Small intestine (tissue), 7 donors: ENCODE data around the gene TMEM217. TPM values are rescaled to one million over a fixed set of nuclear protein-coding genes. Genes with fewer than 3 reads are reported as not detected.
A peak's percentile ranks its signal among the peaks of the same experiment; 100 is the strongest.

Experiments used
- DNase-seq, 2 donors: peaks; one replicate each; pipeline versions ENCODE4 v3.0.0 to v3.0.0-alpha.2; 2013
- FAIRE-seq: peaks from 2 replicates; lab custom pipeline; 2012; peaks lifted over from hg19 to GRCh38; lab: Jason Lieb, UNC
- H3K27ac ChIP-seq, 3 donors: one replicate each; pipeline ENCODE4 v1.5.1; 2013; ENCODE audit warnings: low read length in 2 of 3, mild to moderate bottlenecking in 2 of 3, control low read depth in 1 of 3, inconsistent platforms in 1 of 3, low read depth in 1 of 3, moderate library complexity in 1 of 3
- H3K27me3 ChIP-seq, 3 donors: one replicate each; pipeline ENCODE4 v1.6.1; 2013; ENCODE audit warnings: low read length in 3 of 3, inconsistent platforms in 1 of 3; ENCODE audit not compliant: control insufficient read depth in 3 of 3, insufficient read depth in 3 of 3
- H3K36me3 ChIP-seq, 3 donors: one replicate each; pipeline ENCODE4 v1.6.1; 2013; ENCODE audit warnings: low read length in 3 of 3, inconsistent platforms in 1 of 3, low read depth in 1 of 3, mild to moderate bottlenecking in 1 of 3, moderate library complexity in 1 of 3; ENCODE audit not compliant: control insufficient read depth in 3 of 3, insufficient read depth in 2 of 3
- H3K4me1 ChIP-seq, 3 donors: one replicate each; pipeline ENCODE4 v1.6.1; 2013; ENCODE audit warnings: low read length in 2 of 3, inconsistent platforms in 1 of 3, low read depth in 1 of 3, mild to moderate bottlenecking in 1 of 3, moderate library complexity in 1 of 3; ENCODE audit not compliant: control insufficient read depth in 3 of 3, insufficient read depth in 2 of 3
- H3K4me3 ChIP-seq, 3 donors: one replicate each; pipeline ENCODE4 v1.5.1; 2013; ENCODE audit warnings: low read length in 3 of 3, control low read depth in 1 of 3, inconsistent platforms in 1 of 3, low read depth in 1 of 3, mild to moderate bottlenecking in 1 of 3, moderate library complexity in 1 of 3
- H3K9me3 ChIP-seq, 2 donors: one replicate each; pipeline ENCODE4 v1.6.1; 2013; ENCODE audit warnings: low read depth in 1 of 2, low read length in 1 of 2; ENCODE audit not compliant: control insufficient read depth in 2 of 2, insufficient read depth in 1 of 2
- WGBS, 3 donors: extraction: QIAGEN DNeasy Blood & Tissue Kit; methylation state at CpG; one replicate each; pipeline ENCODE4 v1.1.7; 2013; 5-methylcytosine and 5-hydroxymethylcytosine counted together
- polyA plus RNA-seq, 4 donors: library from polyadenylated mRNA; stranded (reverse) in 3 of 4; unstranded in 1 of 4; fragments of 200-250 nt in 3 of 4; fragments of 120-200 nt in 1 of 4; gene quantifications; one replicate each; pipeline versions ENCODE4 v1.2.1 to v1.2.3, GENCODE V29; 2013
- donor health status: healthy with polysubstance abuse.
- donor health status: control.
- donor health status: control.
- donor health status: Bipolar disorder and iron deficiency.
- donor health status: healthy.

TMEM217 gene
- polyA plus RNA-seq, 4 donors: 0.38 to 1.6 (median 0.84) TPM

DNA sequence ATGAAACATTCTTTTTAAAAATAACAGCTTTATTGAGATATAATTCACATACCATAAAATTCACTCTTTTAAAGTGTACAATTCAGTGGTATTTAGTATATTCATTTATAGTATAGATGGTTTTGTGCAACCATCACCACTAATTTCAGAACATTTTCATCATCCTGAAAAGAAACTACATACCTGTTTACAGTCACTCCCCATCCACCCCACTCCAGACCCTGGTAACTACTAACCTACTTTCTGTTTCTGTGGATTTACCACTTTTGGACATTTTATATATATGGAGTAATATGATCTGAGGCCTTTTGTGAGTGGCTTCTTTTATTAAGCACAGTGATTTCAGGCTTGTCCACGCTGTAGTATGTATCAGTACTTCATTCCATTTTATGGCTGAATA lies 2.5 kb upstream of the TMEM217 start:
- Histone ChIP-seq H3K36me3 (no peaks in the 10 kb centered on the region), H3K27me3 (no peaks in the 10 kb centered on the region), H3K4me3 (no peak overlapping the region), H3K9me3 (no peaks in the 10 kb centered on the region), H3K4me1 (peaks cover 2% of the 10 kb centered on the region in 3 donors), H3K27ac (no peak overlapping the region)
- FAIRE-seq: peak; percentile 57
- WGBS, 3 donors: 89 to 94% (median 94%) methylated on average over 1 of the region's 1 CpG
- DNase-seq: no peak

DNA sequence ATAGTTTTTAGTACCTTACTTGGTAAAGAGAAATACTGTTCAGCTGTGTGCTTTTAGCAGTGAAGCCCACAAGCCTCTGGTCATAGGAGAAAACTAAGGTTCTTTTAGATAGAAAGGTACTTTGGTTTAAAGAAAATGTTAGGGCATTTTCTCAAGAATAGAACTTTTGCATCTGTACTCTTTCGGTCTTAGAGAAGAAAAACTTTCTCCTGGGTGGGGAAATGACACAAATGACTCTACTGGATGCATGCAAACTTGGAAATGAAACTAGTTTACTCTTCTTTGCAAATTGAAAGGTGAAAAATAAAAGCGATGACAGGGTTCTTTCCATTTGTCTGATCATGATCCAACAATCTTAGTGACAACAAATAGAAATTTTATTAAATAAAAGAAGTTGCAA lies 2.1 kb upstream of the TMEM217 start:
- no peak overlapping the region for H3K4me3 ChIP-seq
- DNase-seq (no peak), FAIRE-seq (no peak)
- no peaks in the 10 kb centered on the region for H3K9me3 ChIP-seq
- WGBS, 3 donors: 74 to 75% (median 75%) methylated on average over 2 of the region's 2 CpGs
- H3K27me3 ChIP-seq: no peaks in the 10 kb centered on the region
- H3K36me3 ChIP-seq: no peaks in the 10 kb centered on the region
- H3K27ac ChIP-seq: no peak overlapping the region
- H3K4me1 ChIP-seq: peaks cover 2 to 3% (median 2%) of the 10 kb centered on the region in 3 donors

DNA sequence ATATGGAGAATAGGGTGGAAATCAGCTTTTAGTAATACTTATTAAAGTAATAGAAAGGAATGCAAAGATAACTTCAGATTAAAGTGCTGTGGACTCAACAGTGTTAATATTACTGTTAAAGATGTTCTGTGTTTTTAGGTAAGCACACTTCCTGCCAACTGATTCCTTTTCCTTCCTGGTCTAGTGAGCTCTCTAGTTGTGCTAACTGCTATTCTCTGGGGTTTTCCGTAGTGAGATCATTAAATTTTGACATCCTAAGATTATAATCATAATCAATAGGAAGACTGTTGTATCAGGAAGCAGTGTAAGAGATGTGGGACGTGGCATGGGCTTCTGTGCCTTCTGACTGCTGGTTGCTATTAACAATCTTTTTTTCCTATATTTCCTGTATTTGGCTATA lies 1.2 kb upstream of the TMEM217 start:
- Histone ChIP-seq H3K36me3 (no peaks in the 10 kb centered on the region), H3K9me3 (no peaks in the 10 kb centered on the region), H3K27me3 (no peaks in the 10 kb centered on the region), H3K4me3 (peak overlapping the region in 1 of 3 donors; percentile 25), H3K27ac (no peak overlapping the region), H3K4me1 (peaks cover 2 to 4% (median 3%) of the 10 kb centered on the region in 3 donors)
- WGBS, 3 donors: 17 to 30% (median 22%) methylated on average over 2 of the region's 2 CpGs
- FAIRE-seq (no peak), DNase-seq (no peak)

DNA sequence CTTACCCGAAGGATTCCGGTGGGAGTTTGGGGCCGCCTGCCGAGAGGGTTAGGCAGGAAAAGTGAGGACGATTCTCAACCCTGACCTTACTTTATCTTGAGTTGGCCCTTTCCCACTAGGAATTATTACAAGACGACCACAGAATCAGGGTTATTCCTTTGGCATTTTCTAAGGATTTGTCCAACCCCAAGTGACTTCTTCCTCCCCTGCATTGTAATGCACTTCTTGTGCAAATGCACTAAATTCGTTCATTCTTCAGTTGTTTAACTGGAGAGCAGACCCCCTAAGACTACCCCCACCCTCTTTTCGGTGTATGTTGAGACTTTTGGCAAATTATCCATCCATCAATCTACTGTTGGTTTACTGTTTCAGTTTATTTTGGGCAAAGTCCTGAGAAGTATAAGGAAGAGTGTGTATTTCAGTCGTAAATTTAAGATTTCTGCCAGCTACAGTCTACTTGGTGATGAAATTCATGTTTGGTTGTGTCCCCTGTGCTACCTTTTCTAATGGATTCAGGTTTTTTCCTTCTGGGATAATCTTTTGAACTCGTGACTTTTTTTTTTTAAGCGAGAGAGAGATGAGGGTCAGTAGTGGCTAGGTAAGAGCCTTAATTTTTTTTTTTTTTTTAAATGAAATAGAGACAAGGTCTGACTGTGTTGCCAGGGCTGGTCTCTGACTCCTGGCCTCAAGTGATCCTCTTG lies 611 bp upstream of the TMEM217 start:
- no peak for FAIRE-seq
- peak in 1 of 2 donors; percentile 9 for DNase-seq
- Histone ChIP-seq H3K27ac (peak overlapping the region; percentile 61 to 86 (median 72)), H3K4me3 (peak overlapping the region; percentile 63 to 89 (median 81)), H3K27me3 (no peaks in the 10 kb centered on the region), H3K9me3 (no peaks in the 10 kb centered on the region), H3K4me1 (peaks cover 2 to 9% (median 5%) of the 10 kb centered on the region in 3 donors), H3K36me3 (no peaks in the 10 kb centered on the region)
- WGBS, 3 donors: 9 to 14% (median 12%) methylated on average over 11 of the region's 11 CpGs

DNA sequence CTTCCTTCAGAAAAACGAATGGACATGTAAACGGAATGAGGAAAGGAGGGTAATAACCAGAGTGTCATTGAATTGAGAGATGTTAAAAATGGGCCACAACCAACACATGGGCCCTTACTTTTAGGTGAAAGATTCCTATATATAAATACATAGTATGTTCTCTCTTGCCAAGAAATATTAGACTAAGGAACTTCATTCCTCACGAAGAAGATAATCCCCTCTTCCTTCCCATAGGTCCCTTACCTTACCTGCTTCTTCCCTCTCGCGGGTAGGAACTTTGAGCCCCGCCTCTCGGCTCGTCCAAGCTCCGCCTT lies 667 bp downstream of the TMEM217 start:
- Histone ChIP-seq H3K9me3 (no peaks in the 10 kb centered on the region), H3K27me3 (no peaks in the 10 kb centered on the region), H3K4me3 (peak overlapping the region in 2 of 3 donors; percentile 81 to 89), H3K4me1 (peaks cover 2 to 14% (median 5%) of the 10 kb centered on the region in 3 donors), H3K27ac (peak overlapping the region in 1 of 3 donors; percentile 86), H3K36me3 (no peaks in the 10 kb centered on the region)
- peak; percentile 30 for FAIRE-seq
- no peak for DNase-seq
- 0 to 1% (median 1%) methylated on average over 9 of the region's 9 CpGs for WGBS, 3 donors

DNA sequence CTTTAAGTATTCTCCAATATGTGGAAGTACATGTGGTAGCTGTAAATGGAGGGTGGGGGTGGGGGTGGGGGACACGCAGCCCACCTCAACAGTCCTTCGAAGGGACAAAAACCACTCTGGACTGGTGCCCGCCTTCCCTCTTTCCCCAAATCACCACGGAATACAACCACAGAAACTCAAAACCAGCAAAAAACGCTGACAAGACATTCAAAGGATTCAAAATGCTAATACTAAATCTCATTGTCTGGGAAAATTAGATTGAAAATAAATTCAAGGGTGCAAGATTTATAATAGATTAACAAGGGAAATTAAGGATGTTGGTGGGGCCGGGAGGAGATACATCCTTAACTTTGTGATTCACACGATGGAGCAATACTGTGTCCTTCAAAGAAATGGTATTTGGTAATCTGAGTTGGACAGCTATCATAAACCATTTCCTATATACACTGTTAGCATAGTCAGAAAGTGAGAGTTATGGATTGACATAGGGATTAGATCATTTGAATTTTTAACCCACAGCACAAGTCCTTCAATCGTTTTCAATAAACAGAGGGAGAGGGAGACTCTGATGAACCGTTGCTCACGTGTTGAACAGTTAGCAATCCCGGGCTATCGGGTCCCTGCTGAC lies 1.1 kb downstream of the TMEM217 start:
- Histone ChIP-seq H3K4me1 (peaks cover 2 to 14% (median 5%) of the 10 kb centered on the region in 3 donors), H3K4me3 (peak overlapping the region in 1 of 3 donors; percentile 89), H3K27ac (peak overlapping the region in 1 of 3 donors; percentile 53), H3K36me3 (no peaks in the 10 kb centered on the region), H3K27me3 (no peaks in the 10 kb centered on the region), H3K9me3 (no peaks in the 10 kb centered on the region)
- WGBS, 3 donors: 48 to 61% (median 54%) methylated on average over 12 of the region's 12 CpGs
- DNase-seq (no peak), FAIRE-seq (no peak)

- peaks cover under 1 to 14% (median 5%) of the 10 kb centered on the region in 3 donors for H3K4me1 ChIP-seq
- H3K4me3 ChIP-seq: no peak overlapping the region
- H3K27me3 ChIP-seq: no peaks in the 10 kb centered on the region
- no peaks in the 10 kb centered on the region for H3K36me3 ChIP-seq
- FAIRE-seq (no peak), DNase-seq (no peak)
- H3K27ac ChIP-seq: no peak overlapping the region
- 92 to 98% (median 94%) methylated on average over 5 of the region's 5 CpGs for WGBS, 3 donors
- H3K9me3 ChIP-seq: no peaks in the 10 kb centered on the region
These were observed 3.1 kb downstream of the TMEM217 start for GRCh38 chr6:37254881-37255280.

DNA sequence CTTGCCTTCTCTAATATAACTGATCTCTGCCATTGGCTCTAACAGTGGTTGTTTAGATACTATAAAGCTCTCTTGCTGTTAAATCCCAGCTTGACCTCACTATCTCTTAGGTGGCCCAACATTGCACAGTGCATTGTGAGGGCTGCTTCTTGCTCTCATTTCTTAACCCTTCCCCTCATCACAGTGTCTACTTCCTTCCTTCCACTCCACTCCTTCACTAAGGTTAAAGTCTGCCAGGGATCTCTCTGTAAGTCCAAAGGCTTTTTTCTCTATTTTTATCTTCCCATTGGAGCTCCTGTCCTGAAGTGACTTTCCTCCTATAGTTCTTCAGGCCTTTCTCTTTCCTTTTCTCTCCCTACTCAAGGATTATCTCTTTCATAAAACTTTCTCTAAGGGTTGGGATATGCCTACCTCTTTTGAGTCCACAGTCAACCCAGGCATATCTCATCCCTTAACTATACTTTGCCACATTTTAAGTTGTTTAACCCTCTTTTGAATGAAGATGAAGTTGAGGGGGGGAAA lies 4.4 kb downstream of the TMEM217 start:
- Histone ChIP-seq H3K27ac (peak overlapping the region in 1 of 3 donors; percentile 68), H3K4me1 (peaks cover 0 to 13% (median 5%) of the 10 kb centered on the region in 3 donors), H3K4me3 (no peak overlapping the region), H3K27me3 (no peaks in the 10 kb centered on the region), H3K36me3 (no peaks in the 10 kb centered on the region), H3K9me3 (no peaks in the 10 kb centered on the region)
- DNase-seq: peak; percentile 65 to 89
- FAIRE-seq: no peak
